GM12865 (cell line): ENCODE measurements around the gene EIF5.

Source experiments
- DNase-seq: peaks from one replicate; pipeline ENCODE4 v3.0.0; 2010; ENCODE audit warnings: low read depth
- H3K4me3 ChIP-seq: 2 replicates; pipeline ENCODE4 v1.5.1; 2011; ENCODE audit warnings: mild to moderate bottlenecking, low read depth, low read length, control low read depth
- TF ChIP-seq, protein P1 (sequence below): IDR thresholded peaks from 2 replicates; pipeline ENCODE4 v1.5.1; 2011; ENCODE audit warnings: low read length, control low read depth, low read depth, inconsistent platforms; ENCODE audit not compliant: insufficient read depth; ENCODE audit errors: missing control alignments

Gene EIF5

DNA sequence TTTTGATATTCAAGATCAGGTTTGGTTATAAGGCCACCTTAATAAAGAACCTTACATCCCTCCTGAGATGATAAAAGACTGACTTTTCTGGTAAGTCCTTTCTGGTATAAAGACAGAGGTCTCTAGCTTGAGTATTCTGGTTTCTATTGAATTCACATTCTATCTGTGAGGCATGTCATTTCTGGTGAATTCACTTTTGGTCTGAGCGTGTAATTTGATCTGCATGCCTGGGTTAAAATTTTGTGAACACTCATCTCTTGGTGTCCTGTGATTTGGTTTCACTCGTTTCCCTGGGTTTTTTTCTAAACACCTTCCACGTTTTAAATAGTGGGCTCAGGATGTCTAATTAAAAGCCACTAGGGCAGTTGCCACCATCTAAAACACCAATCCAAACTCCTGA lies 12.2 kb downstream of the EIF5 start:
- no peak overlapping the region for H3K4me3 ChIP-seq
- no peak for DNase-seq
- TF ChIP-seq, protein P1, sequence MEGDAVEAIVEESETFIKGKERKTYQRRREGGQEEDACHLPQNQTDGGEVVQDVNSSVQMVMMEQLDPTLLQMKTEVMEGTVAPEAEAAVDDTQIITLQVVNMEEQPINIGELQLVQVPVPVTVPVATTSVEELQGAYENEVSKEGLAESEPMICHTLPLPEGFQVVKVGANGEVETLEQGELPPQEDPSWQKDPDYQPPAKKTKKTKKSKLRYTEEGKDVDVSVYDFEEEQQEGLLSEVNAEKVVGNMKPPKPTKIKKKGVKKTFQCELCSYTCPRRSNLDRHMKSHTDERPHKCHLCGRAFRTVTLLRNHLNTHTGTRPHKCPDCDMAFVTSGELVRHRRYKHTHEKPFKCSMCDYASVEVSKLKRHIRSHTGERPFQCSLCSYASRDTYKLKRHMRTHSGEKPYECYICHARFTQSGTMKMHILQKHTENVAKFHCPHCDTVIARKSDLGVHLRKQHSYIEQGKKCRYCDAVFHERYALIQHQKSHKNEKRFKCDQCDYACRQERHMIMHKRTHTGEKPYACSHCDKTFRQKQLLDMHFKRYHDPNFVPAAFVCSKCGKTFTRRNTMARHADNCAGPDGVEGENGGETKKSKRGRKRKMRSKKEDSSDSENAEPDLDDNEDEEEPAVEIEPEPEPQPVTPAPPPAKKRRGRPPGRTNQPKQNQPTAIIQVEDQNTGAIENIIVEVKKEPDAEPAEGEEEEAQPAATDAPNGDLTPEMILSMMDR = no peak

DNA sequence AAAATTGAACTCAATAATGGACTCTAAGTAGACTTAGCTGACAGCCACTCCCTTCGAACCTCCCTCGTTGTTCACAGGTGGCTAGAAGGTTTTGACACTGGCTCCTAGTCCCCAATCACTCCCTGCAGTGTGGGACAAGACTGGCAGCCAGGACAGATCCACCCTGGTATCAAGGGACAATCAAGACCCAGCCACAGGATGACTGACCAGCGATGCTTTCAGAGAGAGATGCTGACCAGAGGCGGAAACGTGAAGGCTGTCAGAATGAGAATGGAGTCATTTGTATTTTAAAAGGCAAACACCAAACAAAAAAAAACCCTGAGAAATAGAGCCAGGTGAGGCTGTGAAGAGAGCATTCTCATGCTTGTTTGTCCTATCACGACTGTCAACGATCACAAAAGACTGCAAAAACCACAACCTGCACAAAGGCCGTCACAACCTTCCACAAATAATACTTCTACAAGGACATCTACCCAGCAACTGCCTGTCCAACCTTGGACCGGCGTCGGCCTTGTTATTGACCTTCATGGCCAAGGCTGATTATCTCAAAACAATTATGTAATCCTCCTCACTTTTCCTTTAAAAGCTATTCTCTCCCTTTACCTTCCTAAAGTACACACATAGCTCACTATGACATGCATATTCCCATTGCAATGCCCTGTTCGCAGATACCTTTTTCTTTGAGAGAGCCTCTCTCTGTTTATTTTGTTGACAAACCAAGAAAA lies 13.2 kb downstream of the EIF5 start:
- no peak overlapping the region for H3K4me3 ChIP-seq
- DNase-seq = no peak
- TF ChIP-seq, protein P1 = no peak

DNA sequence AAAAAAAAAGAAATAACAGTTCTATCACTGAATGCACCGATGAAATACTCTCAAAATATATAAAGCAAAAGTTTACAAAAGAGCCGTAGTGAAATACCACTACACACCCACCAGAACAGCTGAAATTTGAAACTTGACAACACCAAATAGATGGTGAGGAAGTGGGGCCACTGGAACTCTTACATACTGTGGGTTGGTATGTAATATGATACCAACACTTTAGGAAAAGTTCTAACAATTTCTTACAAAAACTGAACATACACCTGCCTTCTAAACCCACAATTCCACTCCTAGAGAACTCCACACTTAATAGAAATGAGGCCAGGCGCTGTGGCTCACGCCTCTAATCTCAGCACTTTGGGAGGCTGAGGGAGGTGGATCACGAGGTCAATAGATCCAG lies 14.1 kb downstream of the EIF5 start:
- no peak overlapping the region for H3K4me3 ChIP-seq
- TF ChIP-seq, protein P1 = no peak
- DNase-seq = no peak

DNA sequence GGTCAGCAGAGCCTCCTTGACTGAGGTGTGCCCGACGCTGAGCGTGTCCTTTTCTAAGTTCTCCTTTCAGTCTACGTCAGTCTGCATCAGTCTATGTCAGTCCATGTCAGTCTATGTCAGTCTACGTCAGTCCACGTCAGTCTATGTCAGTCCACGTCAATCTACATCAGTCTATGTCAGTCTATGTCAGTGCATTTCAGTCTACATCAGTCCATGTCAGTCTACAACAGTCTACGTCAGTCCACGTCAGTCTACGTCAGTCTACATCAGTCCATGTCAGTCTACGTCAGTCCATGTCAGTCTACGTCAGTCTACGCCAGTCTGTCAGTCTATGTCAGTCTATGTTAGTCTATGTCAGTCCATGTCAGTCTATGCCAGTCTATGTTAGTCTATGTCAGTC lies 15.9 kb downstream of the EIF5 start:
- H3K4me3 ChIP-seq = no peak overlapping the region
- no peak for DNase-seq
- TF ChIP-seq, protein P1 = no peak

DNA sequence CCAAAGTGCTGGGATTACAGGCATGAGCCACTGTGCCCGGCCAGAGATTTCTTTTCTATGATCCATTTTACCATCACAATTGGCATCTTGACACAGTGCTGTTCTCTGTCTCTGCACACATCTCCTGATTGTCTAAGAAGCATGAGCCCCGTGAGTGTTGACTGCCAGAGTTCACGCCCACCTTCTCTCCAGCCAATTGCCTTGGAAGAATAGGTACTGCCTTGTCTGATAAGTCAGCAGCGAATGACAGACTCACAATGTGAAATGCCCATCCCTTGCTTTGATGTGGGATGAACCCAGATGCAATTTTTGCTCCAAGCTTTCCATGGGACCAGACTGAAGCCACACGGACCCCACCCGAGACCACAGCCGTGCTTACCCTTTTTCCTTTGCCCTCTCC lies 19.3 kb downstream of the EIF5 start:
- no peak overlapping the region for H3K4me3 ChIP-seq
- TF ChIP-seq, protein P1 = no peak
- DNase-seq = no peak

DNA sequence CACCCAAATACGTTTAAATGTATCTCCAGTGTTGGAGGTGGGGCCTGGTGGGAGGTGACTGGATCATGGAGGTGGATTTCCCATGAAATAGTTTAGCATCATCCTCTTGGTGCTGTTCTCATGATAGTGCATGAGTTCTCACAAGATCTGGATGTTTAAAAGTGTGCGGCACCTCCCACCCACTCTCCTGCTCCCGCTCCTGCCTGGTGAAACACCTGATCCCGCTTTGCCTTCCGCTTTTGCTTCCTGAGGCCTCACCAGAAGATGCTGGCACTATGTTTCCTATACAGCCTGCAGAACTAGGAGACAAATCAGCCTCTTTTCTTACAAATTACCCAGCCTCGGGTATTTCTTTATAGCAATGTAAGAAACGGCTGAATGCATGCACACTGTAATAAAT lies 20.1 kb downstream of the EIF5 start:
- DNase-seq = no peak
- TF ChIP-seq, protein P1 = no peak
- H3K4me3 ChIP-seq = no peak overlapping the region
